BE2C (cell line): ENCODE measurements around the gene MSANTD1.

Source experiments
- DNase-seq: peaks from one replicate; pipeline ENCODE4 v3.0.0-alpha.2; 2020
- H3K27me3 ChIP-seq: fragments of 250-450 bp; sonication (Bioruptor Pico); 2 replicates; pipeline ENCODE4 v1.5.1; 2020; ENCODE audit warnings: mild to moderate bottlenecking
- H3K36me3 ChIP-seq: fragments of 250-450 bp; sonication (Bioruptor Pico); 2 replicates; pipeline ENCODE4 v1.5.1; 2020; ENCODE audit warnings: mild to moderate bottlenecking
- H3K4me1 ChIP-seq: fragments of 250-450 bp; sonication (Bioruptor Pico); 2 replicates; pipeline ENCODE4 v1.5.1; 2020
- H3K4me3 ChIP-seq: 2 replicates; pipeline ENCODE4 v1.5.1; 2011; ENCODE audit warnings: low read depth, low read length
- H3K9me3 ChIP-seq: fragments of 250-450 bp; sonication (Bioruptor Pico); 2 replicates; pipeline ENCODE4 v1.5.1; 2020
- TF ChIP-seq, protein P1 (sequence below): IDR thresholded peaks from 2 replicates; pipeline ENCODE4 v1.5.1; 2012; ENCODE audit warnings: mild to moderate bottlenecking, low read depth, low read length

MSANTD1 gene

GRCh38 chr4:3269991-3270611 lies 21.1 kb downstream of the MSANTD1 start:
- Histone ChIP-seq H3K36me3 (no peaks in the 10 kb centered on the region), H3K4me3 (no peak overlapping the region), H3K9me3 (no peaks in the 10 kb centered on the region), H3K4me1 (no peaks in the 10 kb centered on the region), H3K27me3 (no peaks in the 10 kb centered on the region)
- no peak for DNase-seq
- TF ChIP-seq, protein P1, sequence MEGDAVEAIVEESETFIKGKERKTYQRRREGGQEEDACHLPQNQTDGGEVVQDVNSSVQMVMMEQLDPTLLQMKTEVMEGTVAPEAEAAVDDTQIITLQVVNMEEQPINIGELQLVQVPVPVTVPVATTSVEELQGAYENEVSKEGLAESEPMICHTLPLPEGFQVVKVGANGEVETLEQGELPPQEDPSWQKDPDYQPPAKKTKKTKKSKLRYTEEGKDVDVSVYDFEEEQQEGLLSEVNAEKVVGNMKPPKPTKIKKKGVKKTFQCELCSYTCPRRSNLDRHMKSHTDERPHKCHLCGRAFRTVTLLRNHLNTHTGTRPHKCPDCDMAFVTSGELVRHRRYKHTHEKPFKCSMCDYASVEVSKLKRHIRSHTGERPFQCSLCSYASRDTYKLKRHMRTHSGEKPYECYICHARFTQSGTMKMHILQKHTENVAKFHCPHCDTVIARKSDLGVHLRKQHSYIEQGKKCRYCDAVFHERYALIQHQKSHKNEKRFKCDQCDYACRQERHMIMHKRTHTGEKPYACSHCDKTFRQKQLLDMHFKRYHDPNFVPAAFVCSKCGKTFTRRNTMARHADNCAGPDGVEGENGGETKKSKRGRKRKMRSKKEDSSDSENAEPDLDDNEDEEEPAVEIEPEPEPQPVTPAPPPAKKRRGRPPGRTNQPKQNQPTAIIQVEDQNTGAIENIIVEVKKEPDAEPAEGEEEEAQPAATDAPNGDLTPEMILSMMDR: no peak

DNA sequence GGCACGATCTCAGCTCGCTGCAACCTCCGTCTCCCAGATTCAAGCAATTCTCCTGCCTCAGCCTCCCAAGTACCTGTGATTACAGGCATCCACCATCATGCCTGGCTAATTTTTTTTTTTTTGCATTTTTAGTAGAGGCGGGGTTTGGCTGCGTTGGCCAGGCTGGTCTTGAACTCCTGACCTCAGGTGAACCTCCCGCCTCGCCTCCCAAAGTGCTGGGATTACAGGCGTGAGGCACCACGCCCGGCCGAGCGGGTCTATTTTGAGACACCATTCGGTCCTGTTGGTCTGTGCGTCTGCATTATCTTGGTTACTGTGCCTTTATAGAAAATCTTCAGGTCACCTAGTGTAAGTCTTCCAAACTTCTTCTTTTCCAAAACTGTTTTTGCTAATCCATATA lies 22.2 kb downstream of the MSANTD1 start:
- Histone ChIP-seq H3K4me3 (no peak overlapping the region), H3K4me1 (no peaks in the 10 kb centered on the region), H3K36me3 (no peaks in the 10 kb centered on the region), H3K27me3 (no peaks in the 10 kb centered on the region), H3K9me3 (no peaks in the 10 kb centered on the region)
- DNase-seq: no peak
- TF ChIP-seq, protein P1: no peak

- Histone ChIP-seq H3K9me3 (no peaks in the 10 kb centered on the region), H3K27me3 (no peaks in the 10 kb centered on the region), H3K4me1 (peaks cover 3% of the 10 kb centered on the region; the same call in 1 of the 2 replicates), H3K4me3 (peak overlapping the region; percentile 21), H3K36me3 (no peaks in the 10 kb centered on the region)
- peak; percentile 47 for DNase-seq
- TF ChIP-seq, protein P1: no peak
Measured at GRCh38 chr4:3276986-3277385, 28.0 kb downstream of the MSANTD1 start.

GRCh38 chr4:3280466-3280865 lies 31.5 kb downstream of the MSANTD1 start:
- peaks cover 3% of the 10 kb centered on the region; the same call in 1 of the 2 replicates for H3K4me1 ChIP-seq
- H3K4me3 ChIP-seq: no peak overlapping the region
- no peaks in the 10 kb centered on the region for H3K27me3 ChIP-seq
- no peak for DNase-seq
- no peaks in the 10 kb centered on the region; the same call in 1 of the 2 replicates for H3K9me3 ChIP-seq
- no peaks in the 10 kb centered on the region for H3K36me3 ChIP-seq
- TF ChIP-seq, protein P1: no peak

- no peaks in the 10 kb centered on the region for H3K36me3 ChIP-seq
- H3K4me1 ChIP-seq: no peaks in the 10 kb centered on the region
- H3K4me3 ChIP-seq: no peak overlapping the region
- no peaks in the 10 kb centered on the region; the same call in 1 of the 2 replicates for H3K9me3 ChIP-seq
- no peak for DNase-seq
- H3K27me3 ChIP-seq: no peaks in the 10 kb centered on the region
- TF ChIP-seq, protein P1: no peak
Measured at GRCh38 chr4:3283483-3283882, 34.5 kb downstream of the MSANTD1 start.

GRCh38 chr4:3283916-3284315 lies 35.0 kb downstream of the MSANTD1 start:
- Histone ChIP-seq H3K9me3 (no peaks in the 10 kb centered on the region; the same call in 1 of the 2 replicates), H3K4me1 (no peaks in the 10 kb centered on the region), H3K27me3 (no peaks in the 10 kb centered on the region), H3K36me3 (no peaks in the 10 kb centered on the region), H3K4me3 (no peak overlapping the region)
- DNase-seq: no peak
- TF ChIP-seq, protein P1: no peak
